GM20000 (cell line): ENCODE measurements around the gene LRP8.

Source experiments
- DNase-seq: peaks from one replicate; pipeline ENCODE4 v3.0.0; 2012; ENCODE audit warnings: low spot score
- CTCF ChIP-seq: IDR thresholded peaks from 2 replicates; pipeline ENCODE4 v1.5.1; 2012; ENCODE audit warnings: mild to moderate bottlenecking, control low read depth; ENCODE audit errors: extremely low read depth, missing control alignments

LRP8 gene

DNA sequence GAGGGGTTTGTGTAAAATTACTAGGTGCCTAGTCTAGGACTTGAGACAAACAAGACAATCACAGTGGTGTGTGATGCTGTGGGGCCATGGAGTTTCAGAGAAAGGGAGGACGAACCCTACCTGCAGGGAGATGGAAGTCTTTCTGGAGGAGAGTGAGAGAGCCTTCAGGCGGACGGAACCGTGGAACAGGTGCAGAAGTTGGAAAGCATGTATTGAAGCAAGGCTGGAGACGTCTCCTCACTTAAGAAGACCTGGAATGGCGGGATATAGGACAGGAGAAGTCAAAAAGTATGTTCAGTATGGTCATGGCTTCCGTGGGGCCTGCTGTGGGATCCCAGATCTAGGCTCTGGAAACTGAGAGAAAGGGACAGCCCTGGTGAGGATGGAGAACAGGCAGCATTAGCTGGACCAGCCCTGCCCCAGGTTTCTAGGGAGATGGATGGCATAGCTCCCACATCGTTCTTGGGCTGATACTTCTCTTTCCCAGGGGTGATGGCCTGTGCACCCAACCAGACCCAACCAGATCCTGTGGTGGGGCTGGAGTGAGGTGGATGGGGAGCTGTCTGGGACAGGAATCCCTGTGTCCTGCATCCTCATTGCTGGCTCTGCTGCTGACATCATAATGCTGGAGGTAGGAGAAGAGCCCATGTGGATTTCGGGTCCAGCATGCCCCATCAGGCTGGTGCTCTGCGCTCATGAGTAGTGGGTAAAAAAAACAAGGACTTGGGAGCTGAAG lies 15.0 kb upstream of the LRP8 start:
- TF ChIP-seq CTCF, result no peak
- DNase-seq, result no peak

GRCh38 chr1:53341961-53342707 lies 14.3 kb upstream of the LRP8 start:
- TF ChIP-seq CTCF, result no peak
- DNase-seq, result no peak

GRCh38 chr1:53341521-53341895 lies 13.6 kb upstream of the LRP8 start:
- DNase-seq, result no peak
- no peak for TF ChIP-seq CTCF

DNA sequence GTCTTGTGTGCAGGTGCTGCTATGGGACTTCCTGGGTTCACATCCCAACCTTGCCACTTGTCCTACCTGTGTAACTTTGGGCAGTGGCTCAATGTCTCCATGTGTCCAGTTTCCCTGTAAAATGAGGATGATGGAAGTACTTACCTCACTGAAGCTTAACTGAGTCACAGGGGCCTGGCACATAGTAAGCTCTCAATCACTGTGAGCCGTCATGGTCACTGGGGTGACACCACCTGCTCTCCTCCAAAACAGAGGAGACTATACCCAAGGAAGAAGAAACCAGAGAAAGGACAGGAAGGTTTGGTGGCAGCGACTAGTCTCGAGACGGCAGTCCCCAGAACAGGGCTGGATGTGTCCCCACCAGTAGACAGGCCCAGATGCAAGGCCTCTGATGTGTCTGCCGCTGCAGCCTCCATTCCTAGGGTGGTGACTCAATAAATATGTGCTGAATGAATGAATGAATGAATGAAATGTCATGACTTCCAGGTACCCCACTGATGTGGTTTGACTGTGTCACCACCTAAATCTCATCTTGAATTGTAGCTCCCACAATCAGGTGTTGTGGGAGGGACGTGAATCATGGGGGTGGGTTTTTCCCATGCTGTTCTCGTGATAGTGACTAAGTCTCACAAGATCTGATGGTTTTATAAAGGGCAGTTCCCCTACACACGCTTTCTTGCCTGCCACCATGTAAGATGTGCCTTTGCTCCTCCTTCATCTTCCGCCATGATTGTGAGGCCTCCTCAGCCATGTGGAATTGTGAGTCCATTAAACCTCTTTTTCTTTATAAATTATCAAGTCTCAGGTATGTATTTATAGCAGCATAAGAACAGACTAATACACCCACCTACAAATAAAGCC lies 13.0 kb upstream of the LRP8 start:
- TF ChIP-seq CTCF, result no peak
- no peak for DNase-seq

GRCh38 chr1:53339736-53340635 lies 12.1 kb upstream of the LRP8 start:
- DNase-seq, result no peak
- no peak for TF ChIP-seq CTCF

DNA sequence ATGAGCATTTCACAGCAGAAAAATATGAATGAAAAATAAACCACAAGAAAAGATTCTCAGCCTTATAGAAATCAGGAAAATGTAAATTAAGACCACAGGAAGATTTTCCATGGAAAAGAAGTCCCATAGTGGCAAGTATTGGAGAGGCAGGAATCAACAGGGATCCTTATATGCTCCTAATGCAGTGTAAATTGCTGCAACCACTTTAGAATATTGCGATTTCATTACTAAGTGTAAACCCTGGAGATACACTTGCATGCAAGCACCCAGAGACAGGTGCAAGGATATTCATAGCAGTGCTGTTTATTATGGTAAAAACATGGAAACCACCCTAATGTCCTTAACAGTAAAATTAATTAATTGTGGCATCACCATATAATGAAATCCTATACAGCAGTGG lies 10.6 kb upstream of the LRP8 start:
- DNase-seq, result no peak
- no peak for TF ChIP-seq CTCF
